Right atrium auricular region (tissue), 2 donors: ENCODE measurements around the gene UCHL3. TPM values are rescaled to one million over a fixed set of nuclear protein-coding genes. Genes with fewer than 3 reads are reported as not detected.

Source experiments
- DNase-seq: peaks from one replicate; pipeline ENCODE4 v3.0.0-alpha.2; 2019; ENCODE audit warnings: low spot score
- H3K27ac ChIP-seq, 2 donors: fragments of 200-600 bp; sonication (generic); 1 replicate in 1 of 2; 2 replicates in 1 of 2; pipeline ENCODE4 v1.5.1; 2016 to 2019
- H3K27me3 ChIP-seq, 2 donors: fragments of 200-600 bp; sonication (generic); one replicate each; pipeline versions ENCODE4 v1.5.1 to v1.6.0; 2017 to 2019
- H3K36me3 ChIP-seq: fragments of 200-600 bp; sonication (generic); one replicate; pipeline ENCODE4 v1.5.1; 2016
- H3K4me1 ChIP-seq, 2 donors: fragments of 200-600 bp; sonication (generic); one replicate each; pipeline versions ENCODE4 v1.5.1 to v1.6.0; 2017 to 2019
- H3K4me3 ChIP-seq, 2 donors: fragments of 200-600 bp; sonication (generic); 1 replicate in 1 of 2; 2 replicates in 1 of 2; pipeline ENCODE4 v1.5.1; 2017 to 2019; ENCODE audit warnings: mild to moderate bottlenecking in 1 of 2, moderate library complexity in 1 of 2
- H3K9me3 ChIP-seq, 2 donors: fragments of 200-600 bp; sonication (generic); one replicate each; pipeline ENCODE4 v1.5.1; 2019
- CTCF ChIP-seq, 2 donors: fragments of 200-600 bp; sonication (generic); IDR thresholded peaks; one replicate each; pipeline ENCODE4 v1.5.1; 2019; ENCODE audit warnings: antibody characterized with exemption in 2 of 2
- total RNA-seq, 2 donors: library from RNA; depleted of rRNA; stranded (reverse); fragments of >200 nt; gene quantifications; one replicate each; pipeline ENCODE4 v1.1.0, GENCODE V29; 2016

The UCHL3 gene
- total RNA-seq, 2 donors from 2014 or later = 17.2 to 17.7 TPM

- H3K36me3 ChIP-seq = no peaks in the 10 kb centered on the region
- no peaks in the 10 kb centered on the region for H3K9me3 ChIP-seq
- no peaks in the 10 kb centered on the region for H3K4me1 ChIP-seq
- no peak overlapping the region for H3K4me3 ChIP-seq
- no peak for DNase-seq
- H3K27ac ChIP-seq = no peak overlapping the region
- H3K27me3 ChIP-seq = no peaks in the 10 kb centered on the region
- no peak for TF ChIP-seq CTCF (IDR thresholded peaks at IDR 0.05)
Observed at GRCh38 chr13:75617230-75617629, 67.6 kb downstream of the UCHL3 start.

GRCh38 chr13:75618308-75618707 is 68.7 kb downstream of the UCHL3 start:
- Histone ChIP-seq H3K27ac (no peak overlapping the region), H3K27me3 (no peaks in the 10 kb centered on the region), H3K36me3 (no peaks in the 10 kb centered on the region), H3K9me3 (no peaks in the 10 kb centered on the region), H3K4me3 (no peak overlapping the region), H3K4me1 (no peaks in the 10 kb centered on the region)
- TF ChIP-seq CTCF (IDR thresholded peaks at IDR 0.05) = no peak
- DNase-seq = no peak

GRCh38 chr13:75620020-75620419 is 70.4 kb downstream of the UCHL3 start:
- Histone ChIP-seq H3K4me1 (no peaks in the 10 kb centered on the region), H3K4me3 (no peak overlapping the region), H3K9me3 (no peaks in the 10 kb centered on the region), H3K36me3 (no peaks in the 10 kb centered on the region), H3K27me3 (no peaks in the 10 kb centered on the region), H3K27ac (no peak overlapping the region)
- DNase-seq = no peak
- no peak for TF ChIP-seq CTCF (IDR thresholded peaks at IDR 0.05)

- no peak overlapping the region for H3K4me3 ChIP-seq
Observed at GRCh38 chr13:75621147-75621546, 71.6 kb downstream of the UCHL3 start.

GRCh38 chr13:75628801-75629200 is 79.2 kb downstream of the UCHL3 start:
- DNase-seq = no peak
- Histone ChIP-seq H3K9me3 (no peaks in the 10 kb centered on the region), H3K36me3 (no peaks in the 10 kb centered on the region), H3K4me3 (no peak overlapping the region), H3K27me3 (no peaks in the 10 kb centered on the region), H3K27ac (no peak overlapping the region), H3K4me1 (no peaks in the 10 kb centered on the region)
- TF ChIP-seq CTCF (IDR thresholded peaks at IDR 0.05) = no peak

More at GRCh38 chr13:75621147-75621546, 71.6 kb downstream of the UCHL3 start:
- DNase-seq = no peak
- Histone ChIP-seq H3K27me3 (no peaks in the 10 kb centered on the region), H3K4me1 (no peaks in the 10 kb centered on the region), H3K9me3 (no peaks in the 10 kb centered on the region), H3K36me3 (no peaks in the 10 kb centered on the region), H3K27ac (no peak overlapping the region)
- TF ChIP-seq CTCF (IDR thresholded peaks at IDR 0.05) = no peak

GRCh38 chr13:75633285-75633684 is 83.7 kb downstream of the UCHL3 start:
- no peaks in the 10 kb centered on the region for H3K9me3 ChIP-seq
- TF ChIP-seq CTCF (IDR thresholded peaks at IDR 0.05) = no peak
- peaks cover 0 to 12% of the 10 kb centered on the region in 2 donors for H3K4me1 ChIP-seq
- H3K36me3 ChIP-seq = no peaks in the 10 kb centered on the region
- no peak overlapping the region for H3K4me3 ChIP-seq
- DNase-seq = no peak
- no peak overlapping the region for H3K27ac ChIP-seq
- no peaks in the 10 kb centered on the region for H3K27me3 ChIP-seq
